ENCODE results near the gene AADAC. TPM values are rescaled to one million over a fixed set of nuclear protein-coding genes. Genes with fewer than 3 reads are reported as not detected.
"Not testable (repeated sequence)": the region's sequence is repeated elsewhere in the genome, so short reads cannot be mapped to it uniquely, and the experiment has no call there.

The AADAC gene
- total RNA-seq, 1 donor from 2014 or later: not detected

GRCh38 chr3:151871639-151872468 lies 57.9 kb downstream of the AADAC start:
- no peaks in the 10 kb centered on the region for H3K36me3 Mint-ChIP-seq (ENCODE audit: low read depth)
- no peaks in the 10 kb centered on the region for H3K9me3 Mint-ChIP-seq (ENCODE audit: low read depth)
- DNase-seq (ENCODE audit: low spot score): no peak
- H3K27me3 Mint-ChIP-seq (ENCODE audit: low read depth): no peaks in the 10 kb centered on the region
- TF ChIP-seq, protein P1, sequence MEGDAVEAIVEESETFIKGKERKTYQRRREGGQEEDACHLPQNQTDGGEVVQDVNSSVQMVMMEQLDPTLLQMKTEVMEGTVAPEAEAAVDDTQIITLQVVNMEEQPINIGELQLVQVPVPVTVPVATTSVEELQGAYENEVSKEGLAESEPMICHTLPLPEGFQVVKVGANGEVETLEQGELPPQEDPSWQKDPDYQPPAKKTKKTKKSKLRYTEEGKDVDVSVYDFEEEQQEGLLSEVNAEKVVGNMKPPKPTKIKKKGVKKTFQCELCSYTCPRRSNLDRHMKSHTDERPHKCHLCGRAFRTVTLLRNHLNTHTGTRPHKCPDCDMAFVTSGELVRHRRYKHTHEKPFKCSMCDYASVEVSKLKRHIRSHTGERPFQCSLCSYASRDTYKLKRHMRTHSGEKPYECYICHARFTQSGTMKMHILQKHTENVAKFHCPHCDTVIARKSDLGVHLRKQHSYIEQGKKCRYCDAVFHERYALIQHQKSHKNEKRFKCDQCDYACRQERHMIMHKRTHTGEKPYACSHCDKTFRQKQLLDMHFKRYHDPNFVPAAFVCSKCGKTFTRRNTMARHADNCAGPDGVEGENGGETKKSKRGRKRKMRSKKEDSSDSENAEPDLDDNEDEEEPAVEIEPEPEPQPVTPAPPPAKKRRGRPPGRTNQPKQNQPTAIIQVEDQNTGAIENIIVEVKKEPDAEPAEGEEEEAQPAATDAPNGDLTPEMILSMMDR (IDR thresholded peaks at IDR 0.05): no peak
- peaks cover 9% of the 10 kb centered on the region for H3K4me1 Mint-ChIP-seq (ENCODE audit: low read depth)
- H3K4me3 Mint-ChIP-seq (ENCODE audit: unreplicated experiment): no peak overlapping the region
- no peak overlapping the region for H3K27ac Mint-ChIP-seq (ENCODE audit: unreplicated experiment)

DNA sequence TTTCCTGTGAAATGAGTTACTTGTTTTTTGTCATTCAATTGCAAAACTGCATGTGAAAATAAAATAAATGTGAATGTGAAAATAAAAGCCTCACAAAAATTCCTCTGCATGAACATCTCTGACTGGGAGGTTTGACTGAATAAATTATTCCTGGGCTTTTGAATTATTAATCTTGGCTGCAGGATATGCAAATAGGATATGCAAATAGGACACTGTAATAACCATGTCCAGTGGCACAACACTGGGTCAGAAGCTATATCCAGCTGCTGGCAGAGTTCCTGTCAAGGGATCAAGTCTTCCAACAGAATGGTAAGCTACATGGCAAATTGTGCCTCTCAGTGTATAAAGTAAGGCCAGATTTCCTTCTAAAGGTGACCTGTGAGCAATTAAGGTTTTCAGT lies 59.5 kb downstream of the AADAC start, which contains the start of gene SUCNR1:
SUCNR1 (plus strand) TSS at position 246 of the 400 bp plus-strand sequence. CDS start 6,250 bp downstream, outside the sequence.
- TF ChIP-seq, protein P1 (IDR thresholded peaks at IDR 0.05): no peak
- H3K27me3 Mint-ChIP-seq (ENCODE audit: low read depth): no peaks in the 10 kb centered on the region
- peaks cover 9% of the 10 kb centered on the region for H3K4me1 Mint-ChIP-seq (ENCODE audit: low read depth)
- H3K36me3 Mint-ChIP-seq (ENCODE audit: low read depth): no peaks in the 10 kb centered on the region
- H3K9me3 Mint-ChIP-seq (ENCODE audit: low read depth): no peaks in the 10 kb centered on the region
- no peak for DNase-seq (ENCODE audit: low spot score)
- no peak within 1 kb of the TSS for H3K27ac Mint-ChIP-seq (ENCODE audit: unreplicated experiment)
- H3K4me3 Mint-ChIP-seq (ENCODE audit: unreplicated experiment): no peak within 1 kb of the TSS

- not testable (repeated sequence) for H3K36me3 Mint-ChIP-seq (ENCODE audit: low read depth); H3K27me3 Mint-ChIP-seq (ENCODE audit: low read depth); H3K4me3 Mint-ChIP-seq (ENCODE audit: unreplicated experiment); H3K9me3 Mint-ChIP-seq (ENCODE audit: low read depth); DNase-seq (ENCODE audit: low spot score); H3K27ac Mint-ChIP-seq (ENCODE audit: unreplicated experiment)
- H3K4me1 Mint-ChIP-seq (ENCODE audit: low read depth): peaks cover 11% of the 10 kb centered on the region
Measured at GRCh38 chr3:151874079-151874478, 60.2 kb downstream of the AADAC start.

DNA sequence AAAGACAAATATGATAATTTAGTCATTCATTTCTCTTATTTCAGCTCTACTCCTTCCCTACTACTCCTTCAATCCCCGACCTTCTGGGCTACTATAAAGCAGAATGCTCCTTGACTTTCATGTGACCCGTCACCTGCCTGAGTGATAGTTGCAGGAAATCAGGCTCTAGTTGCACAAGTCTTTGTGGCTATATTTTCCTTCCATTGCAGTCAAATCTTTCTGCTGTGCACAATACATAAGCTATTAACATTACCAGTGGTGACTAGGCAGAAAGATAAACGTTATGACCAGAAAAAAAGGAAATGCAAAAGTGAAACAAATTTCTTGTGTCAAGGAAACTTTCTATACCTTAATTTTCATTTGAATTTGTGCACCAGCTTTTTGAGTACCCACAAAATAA lies 61.8 kb downstream of the AADAC start:
- TF ChIP-seq, protein P1 (IDR thresholded peaks at IDR 0.05): no peak
- H3K9me3 Mint-ChIP-seq (ENCODE audit: low read depth): no peaks in the 10 kb centered on the region
- H3K4me3 Mint-ChIP-seq (ENCODE audit: unreplicated experiment): no peak overlapping the region
- H3K4me1 Mint-ChIP-seq (ENCODE audit: low read depth): peaks cover 24% of the 10 kb centered on the region
- DNase-seq (ENCODE audit: low spot score): no peak
- H3K36me3 Mint-ChIP-seq (ENCODE audit: low read depth): no peaks in the 10 kb centered on the region
- peak overlapping the region; percentile 83 for H3K27ac Mint-ChIP-seq (ENCODE audit: unreplicated experiment)
- no peaks in the 10 kb centered on the region for H3K27me3 Mint-ChIP-seq (ENCODE audit: low read depth)

GRCh38 chr3:151877269-151877668 lies 63.4 kb downstream of the AADAC start:
- Mint-ChIP-seq H3K27ac (ENCODE audit: unreplicated experiment) (no peak overlapping the region), H3K4me1 (ENCODE audit: low read depth) (peaks cover 35% of the 10 kb centered on the region), H3K4me3 (ENCODE audit: unreplicated experiment) (no peak overlapping the region), H3K9me3 (ENCODE audit: low read depth) (no peaks in the 10 kb centered on the region), H3K36me3 (ENCODE audit: low read depth) (no peaks in the 10 kb centered on the region), H3K27me3 (ENCODE audit: low read depth) (no peaks in the 10 kb centered on the region)
- DNase-seq (ENCODE audit: low spot score): no peak
- TF ChIP-seq, protein P1 (IDR thresholded peaks at IDR 0.05): no peak

Other genes starting within 250 kb of the AADAC start
- gene AADACL2, start 80.2 kb upstream of the AADAC start, total RNA-seq: not detected in 3 replicates
- gene SUCNR1, start 59.5 kb downstream of the AADAC start, total RNA-seq: 0.12 to 0.13 TPM in 2 of 3 replicates, not detected in the other

Data from chondrocyte (in vitro differentiated cells).